Neural cell (in vitro differentiated cells): ENCODE results near the gene CACNA2D2. TPM values are rescaled to one million over a fixed set of nuclear protein-coding genes. Genes with fewer than 3 reads are reported as not detected.

Experiments used
- H2AFZ ChIP-seq: fragments of 200-600, 300-800 bp; sonication (generic), shearing (Covaris generic); 2 replicates; pipeline ENCODE4 v1.6.0; 2014; ENCODE audit warnings: low read depth, mild to moderate bottlenecking, antibody characterized with exemption, low read length, moderate library complexity
- H3F3A ChIP-seq: fragments of 200-600 bp; shearing (Covaris generic); 2 replicates; pipeline ENCODE4 v1.6.1; 2016; ENCODE audit warnings: mild to moderate bottlenecking, moderate library complexity, mixed read lengths, antibody characterized with exemption, low read length; ENCODE audit not compliant: insufficient read depth, poor library complexity, severe bottlenecking
- H3K27ac ChIP-seq: fragments of 200-600, 300-800 bp; sonication (generic), shearing (Covaris generic); 2 replicates; pipeline ENCODE4 v1.5.1; 2014; ENCODE audit warnings: mild to moderate bottlenecking, low read length, moderate library complexity
- H3K27me3 ChIP-seq: fragments of 300-800, 200-600 bp; sonication (generic), shearing (Covaris generic); 2 replicates; pipeline ENCODE4 v1.6.0; 2014; ENCODE audit warnings: mild to moderate bottlenecking, low read depth, low read length, moderate library complexity; ENCODE audit not compliant: insufficient read depth
- H3K36me3 ChIP-seq: fragments of 300-800, 200-600 bp; sonication (generic), shearing (Covaris generic); 2 replicates; pipeline ENCODE4 v1.5.1; 2014; ENCODE audit warnings: mild to moderate bottlenecking, antibody characterized with exemption, low read length, moderate library complexity; ENCODE audit not compliant: insufficient read depth
- H3K4me2 ChIP-seq: fragments of 300-800, 200-600 bp; sonication (generic), shearing (Covaris generic); 2 replicates; pipeline ENCODE4 v1.6.0; 2014; ENCODE audit warnings: mild to moderate bottlenecking, low read length
- H3K4me3 ChIP-seq: fragments of 300-800, 200-600 bp; sonication (generic), shearing (Covaris generic); 2 replicates; pipeline ENCODE4 v1.5.1; 2014; ENCODE audit warnings: mild to moderate bottlenecking, low read length, moderate library complexity
- H3K79me2 ChIP-seq: fragments of 200-600 bp; shearing (Covaris generic); replicated peaks from 2 replicates; pipeline ENCODE4 v1.6.0; 2014; ENCODE audit warnings: mild to moderate bottlenecking, low read length, moderate library complexity; ENCODE audit not compliant: insufficient read depth
- H3K9ac ChIP-seq: fragments of 300-800, 200-600 bp; sonication (generic), shearing (Covaris generic); 2 replicates; pipeline ENCODE4 v1.6.1; 2016; ENCODE audit warnings: mild to moderate bottlenecking, low read length, mixed read lengths
- H3K9me2 ChIP-seq: fragments of 200-600 bp; shearing (Covaris generic); 2 replicates; pipeline ENCODE4 v1.6.1; 2016; ENCODE audit warnings: mild to moderate bottlenecking, low read length, mixed read lengths; ENCODE audit not compliant: insufficient read depth
- H3K9me3 ChIP-seq: fragments of 200-600, 300-800 bp; sonication (generic), shearing (Covaris generic); 2 replicates; pipeline ENCODE4 v1.6.1; 2016; ENCODE audit warnings: mild to moderate bottlenecking, mixed run types, low read length, moderate library complexity, mixed read lengths
- H4K20me1 ChIP-seq: fragments of 200-600 bp; shearing (Covaris generic); 2 replicates; pipeline ENCODE4 v1.6.1; 2016; ENCODE audit warnings: mild to moderate bottlenecking, mixed run types; ENCODE audit not compliant: insufficient read depth
- EP300 ChIP-seq: fragments of 450-650 bp; conservative IDR thresholded peaks from 2 replicates; pipeline ENCODE4 v1.6.1; 2014; ENCODE audit warnings: antibody characterized with exemption, mild to moderate bottlenecking, moderate library complexity; ENCODE audit not compliant: poor library complexity, severe bottlenecking
- EZH2 ChIP-seq: fragments of 200-600, 300-800 bp; shearing (Covaris generic), sonication (generic); IDR thresholded peaks from 2 replicates; pipeline ENCODE4 v1.6.1; 2014; ENCODE audit warnings: antibody characterized with exemption, low read length, borderline replicate concordance, mild to moderate bottlenecking; ENCODE audit not compliant: insufficient read depth, poor library complexity, severe bottlenecking
- MXI1 ChIP-seq: fragments of 450-650 bp; conservative IDR thresholded peaks from 2 replicates; pipeline ENCODE4 v1.6.1; 2014; ENCODE audit warnings: antibody characterized with exemption, mild to moderate bottlenecking; ENCODE audit not compliant: poor library complexity, severe bottlenecking
- POLR2AphosphoS5 ChIP-seq: IDR thresholded peaks from 2 replicates; pipeline ENCODE4 v1.6.1; 2012
- RAD21 ChIP-seq: fragments of 450-650 bp; conservative IDR thresholded peaks from 2 replicates; pipeline ENCODE4 v1.6.1; 2014; ENCODE audit warnings: antibody characterized with exemption, mild to moderate bottlenecking, moderate library complexity
- SMC3 ChIP-seq: fragments of 450-650 bp; conservative IDR thresholded peaks from 2 replicates; pipeline ENCODE4 v1.6.1; 2014; ENCODE audit warnings: antibody characterized with exemption, mild to moderate bottlenecking, moderate library complexity; ENCODE audit not compliant: poor library complexity
- TAF1 ChIP-seq: IDR thresholded peaks from 2 replicates; pipeline ENCODE4 v1.6.1; 2012; ENCODE audit warnings: low read depth
- polyA plus RNA-seq: library from polyadenylated mRNA; depleted of rRNA; stranded (reverse); fragments of >200 nt; gene quantifications from 2 replicates; pipeline ENCODE4 v1.2.3, GENCODE V29; 2014
- TF ChIP-seq, protein P1 (sequence below): fragments of 450-650 bp; IDR thresholded peaks from 2 replicates; pipeline ENCODE4 v1.5.1; 2014; ENCODE audit warnings: antibody characterized with exemption, mild to moderate bottlenecking, moderate library complexity; ENCODE audit not compliant: poor library complexity, severe bottlenecking
- TF ChIP-seq, protein P2 (sequence below): IDR thresholded peaks from 2 replicates; pipeline ENCODE4 v1.6.1; 2012; ENCODE audit warnings: borderline replicate concordance

CACNA2D2 gene
- polyA plus RNA-seq, 1 donor from 2014 or later, result 7.8 TPM

DNA sequence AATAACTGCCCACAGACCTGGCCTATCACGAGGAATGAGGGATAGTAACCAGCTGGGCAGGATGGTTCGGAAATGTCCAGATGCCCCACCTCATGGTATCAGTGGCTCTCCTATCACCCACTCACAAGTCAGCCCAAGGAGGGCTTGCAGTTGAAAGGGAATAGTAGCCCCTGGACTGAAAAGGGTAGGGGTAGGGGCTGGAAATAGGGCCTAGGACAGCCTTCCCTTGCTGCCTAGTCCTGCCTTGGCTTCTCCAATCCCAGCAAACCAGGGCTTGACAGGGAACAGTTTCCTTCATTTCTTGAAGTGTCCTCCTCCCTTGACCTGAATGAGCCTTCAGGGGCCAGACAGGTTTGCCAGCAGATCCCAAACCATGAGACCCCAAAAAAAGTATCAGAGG, 1.2 kb upstream of the CACNA2D2 start:
- no peak overlapping the region for H2AFZ ChIP-seq
- no peaks in the 10 kb centered on the region for H3F3A ChIP-seq
- no peak overlapping the region for H3K27ac ChIP-seq
- H3K4me2 ChIP-seq, result no peak overlapping the region
- H3K9me3 ChIP-seq, result no peaks in the 10 kb centered on the region
- H3K36me3 ChIP-seq, result no peaks in the 10 kb centered on the region
- H3K27me3 ChIP-seq, result no peaks in the 10 kb centered on the region
- H3K79me2 ChIP-seq, result peaks cover 2% of the 10 kb centered on the region
- no peaks in the 10 kb centered on the region for H3K9me2 ChIP-seq
- no peak overlapping the region for H3K4me3 ChIP-seq
- no peak overlapping the region for H3K9ac ChIP-seq
- TF ChIP-seq, protein P1, sequence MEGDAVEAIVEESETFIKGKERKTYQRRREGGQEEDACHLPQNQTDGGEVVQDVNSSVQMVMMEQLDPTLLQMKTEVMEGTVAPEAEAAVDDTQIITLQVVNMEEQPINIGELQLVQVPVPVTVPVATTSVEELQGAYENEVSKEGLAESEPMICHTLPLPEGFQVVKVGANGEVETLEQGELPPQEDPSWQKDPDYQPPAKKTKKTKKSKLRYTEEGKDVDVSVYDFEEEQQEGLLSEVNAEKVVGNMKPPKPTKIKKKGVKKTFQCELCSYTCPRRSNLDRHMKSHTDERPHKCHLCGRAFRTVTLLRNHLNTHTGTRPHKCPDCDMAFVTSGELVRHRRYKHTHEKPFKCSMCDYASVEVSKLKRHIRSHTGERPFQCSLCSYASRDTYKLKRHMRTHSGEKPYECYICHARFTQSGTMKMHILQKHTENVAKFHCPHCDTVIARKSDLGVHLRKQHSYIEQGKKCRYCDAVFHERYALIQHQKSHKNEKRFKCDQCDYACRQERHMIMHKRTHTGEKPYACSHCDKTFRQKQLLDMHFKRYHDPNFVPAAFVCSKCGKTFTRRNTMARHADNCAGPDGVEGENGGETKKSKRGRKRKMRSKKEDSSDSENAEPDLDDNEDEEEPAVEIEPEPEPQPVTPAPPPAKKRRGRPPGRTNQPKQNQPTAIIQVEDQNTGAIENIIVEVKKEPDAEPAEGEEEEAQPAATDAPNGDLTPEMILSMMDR, result no peak
- TF ChIP-seq POLR2AphosphoS5 (no peak), SMC3 (no peak), EZH2 (no peak), RAD21 (no peak), TAF1 (no peak), EP300 (no peak), MXI1 (no peak)
- TF ChIP-seq, protein P2, sequence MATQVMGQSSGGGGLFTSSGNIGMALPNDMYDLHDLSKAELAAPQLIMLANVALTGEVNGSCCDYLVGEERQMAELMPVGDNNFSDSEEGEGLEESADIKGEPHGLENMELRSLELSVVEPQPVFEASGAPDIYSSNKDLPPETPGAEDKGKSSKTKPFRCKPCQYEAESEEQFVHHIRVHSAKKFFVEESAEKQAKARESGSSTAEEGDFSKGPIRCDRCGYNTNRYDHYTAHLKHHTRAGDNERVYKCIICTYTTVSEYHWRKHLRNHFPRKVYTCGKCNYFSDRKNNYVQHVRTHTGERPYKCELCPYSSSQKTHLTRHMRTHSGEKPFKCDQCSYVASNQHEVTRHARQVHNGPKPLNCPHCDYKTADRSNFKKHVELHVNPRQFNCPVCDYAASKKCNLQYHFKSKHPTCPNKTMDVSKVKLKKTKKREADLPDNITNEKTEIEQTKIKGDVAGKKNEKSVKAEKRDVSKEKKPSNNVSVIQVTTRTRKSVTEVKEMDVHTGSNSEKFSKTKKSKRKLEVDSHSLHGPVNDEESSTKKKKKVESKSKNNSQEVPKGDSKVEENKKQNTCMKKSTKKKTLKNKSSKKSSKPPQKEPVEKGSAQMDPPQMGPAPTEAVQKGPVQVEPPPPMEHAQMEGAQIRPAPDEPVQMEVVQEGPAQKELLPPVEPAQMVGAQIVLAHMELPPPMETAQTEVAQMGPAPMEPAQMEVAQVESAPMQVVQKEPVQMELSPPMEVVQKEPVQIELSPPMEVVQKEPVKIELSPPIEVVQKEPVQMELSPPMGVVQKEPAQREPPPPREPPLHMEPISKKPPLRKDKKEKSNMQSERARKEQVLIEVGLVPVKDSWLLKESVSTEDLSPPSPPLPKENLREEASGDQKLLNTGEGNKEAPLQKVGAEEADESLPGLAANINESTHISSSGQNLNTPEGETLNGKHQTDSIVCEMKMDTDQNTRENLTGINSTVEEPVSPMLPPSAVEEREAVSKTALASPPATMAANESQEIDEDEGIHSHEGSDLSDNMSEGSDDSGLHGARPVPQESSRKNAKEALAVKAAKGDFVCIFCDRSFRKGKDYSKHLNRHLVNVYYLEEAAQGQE, result no peak
- H4K20me1 ChIP-seq, result no peaks in the 10 kb centered on the region

DNA sequence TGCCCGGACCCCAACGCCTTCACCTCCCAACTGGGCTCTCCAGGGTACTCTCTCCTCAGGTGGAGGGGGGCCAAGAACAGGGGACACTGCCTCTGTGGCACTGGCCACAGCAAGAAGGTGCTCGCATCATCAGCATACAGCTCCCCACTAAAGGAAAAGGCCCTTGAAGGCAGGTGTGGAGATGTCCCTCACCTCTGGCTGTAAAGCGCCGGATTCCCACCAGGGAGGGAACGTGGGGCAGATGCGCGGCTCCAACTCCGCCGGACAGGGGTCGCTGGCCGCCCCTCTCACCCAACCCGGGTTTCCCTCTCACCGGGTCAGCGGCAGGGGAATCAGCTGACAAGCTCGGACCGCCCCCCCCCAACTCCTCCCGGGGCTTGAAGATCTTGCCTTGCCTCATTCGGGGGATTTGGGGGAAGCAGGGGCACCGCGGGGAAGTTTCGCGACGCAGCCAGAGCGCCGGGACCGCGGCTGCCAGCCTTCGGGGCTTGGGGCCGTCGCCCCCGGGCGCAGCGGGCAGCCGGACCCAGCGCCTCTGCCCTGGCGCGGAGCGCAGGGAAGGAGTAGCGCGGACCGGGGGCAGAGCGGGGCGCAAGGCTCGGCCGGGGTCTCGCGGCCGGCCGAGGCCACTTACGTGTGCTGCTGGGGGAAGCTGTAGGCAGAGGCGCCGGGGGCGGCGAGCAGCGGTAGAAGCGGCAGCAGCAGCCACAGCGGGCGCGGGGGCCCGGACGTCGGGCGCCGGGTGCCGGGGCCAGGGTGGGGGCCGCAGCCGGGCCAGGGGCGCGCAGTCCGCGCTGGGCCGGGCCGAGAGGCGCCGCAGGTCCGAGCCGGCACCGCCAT, 630 bp downstream of the CACNA2D2 start:
- H4K20me1 ChIP-seq, result no peaks in the 10 kb centered on the region
- H3F3A ChIP-seq, result no peaks in the 10 kb centered on the region
- no peak overlapping the region for H2AFZ ChIP-seq
- peaks cover 2% of the 10 kb centered on the region for H3K79me2 ChIP-seq
- TF ChIP-seq, protein P1, result peak; percentile 42
- TF ChIP-seq POLR2AphosphoS5, result no peak
- peak; percentile 34 for TF ChIP-seq RAD21
- TF ChIP-seq EP300, result no peak
- TF ChIP-seq SMC3, result peak; percentile 32
- H3K4me2 ChIP-seq, result peak overlapping the region; percentile 89
- peak overlapping the region; percentile 70 for H3K9ac ChIP-seq
- no peaks in the 10 kb centered on the region for H3K9me3 ChIP-seq
- no peaks in the 10 kb centered on the region for H3K27me3 ChIP-seq
- H3K4me3 ChIP-seq, result peak overlapping the region; percentile 84
- H3K9me2 ChIP-seq, result no peaks in the 10 kb centered on the region
- H3K27ac ChIP-seq, result no peak overlapping the region
- no peaks in the 10 kb centered on the region for H3K36me3 ChIP-seq
